K562 (cell line): Measurements from ENCODE around the gene NACC1. TPM values are rescaled to one million over a fixed set of nuclear protein-coding genes. Genes with fewer than 3 reads are reported as not detected.

Experiments
- ADNP ChIP-seq: fragments of 200-800 bp; sonication (Bioruptor generic); IDR thresholded peaks from 2 replicates; pipeline ENCODE4 v1.6.1; 2016; ENCODE audit warnings: missing genetic modification characterization, missing compliant biosample characterization
- CBX1 ChIP-seq: sonication (generic); IDR thresholded peaks from 2 replicates; pipeline ENCODE4 v1.6.1; 2016; ENCODE audit warnings: antibody characterized with exemption, low read depth, mild to moderate bottlenecking
- CHCHD3 ChIP-seq: fragments of 250-450 bp; sonication (Bioruptor Pico); IDR thresholded peaks from 2 replicates; pipeline ENCODE4 v2.1.2; 2022; ENCODE audit warnings: mild to moderate bottlenecking
- CUX1 ChIP-seq: fragments of 200-800 bp; sonication (Bioruptor generic); IDR thresholded peaks from 2 replicates; pipeline ENCODE4 v1.6.1; 2016; ENCODE audit warnings: missing genetic modification characterization, missing compliant biosample characterization
- ID3 ChIP-seq, 2 experiments: fragments of 250-450 bp in 1 of 2; fragments of 450-650 bp in 1 of 2; sonication (Bioruptor Pico) in 1 of 2; IDR thresholded peaks; 2 replicates each; pipeline versions ENCODE4 v1.6.1 to v1.8.0; 2016 to 2021; ENCODE audit warnings: mild to moderate bottlenecking in 2 of 2, moderate library complexity in 2 of 2, missing compliant biosample characterization in 1 of 2, missing genetic modification characterization in 1 of 2
- KLF6 ChIP-seq: fragments of 250-450 bp; sonication (Bioruptor Pico); IDR thresholded peaks from 2 replicates; pipeline ENCODE4 v1.4.0; 2020; ENCODE audit warnings: mild to moderate bottlenecking, moderate library complexity, borderline replicate concordance
- PML ChIP-seq: IDR thresholded peaks from 2 replicates; pipeline ENCODE4 v1.6.1; 2012; ENCODE audit warnings: low read length, inconsistent platforms
- PPARD ChIP-seq: fragments of 250-450 bp; sonication (Bioruptor Pico); IDR thresholded peaks from 2 replicates; pipeline ENCODE4 v1.8.0; 2022; ENCODE audit warnings: inconsistent platforms, mild to moderate bottlenecking, moderate library complexity
- SMAD3 ChIP-seq: fragments of 450-650 bp; formaldehyde crosslinking; conservative IDR thresholded peaks from 2 replicates; pipeline ENCODE4 v1.4.0; 2020; ENCODE audit warnings: mild to moderate bottlenecking
- SRSF9 ChIP-seq: fragments of 200-400 bp; formaldehyde crosslinking; IDR thresholded peaks from 2 replicates; pipeline ENCODE4 v1.6.1; 2017; ENCODE audit warnings: low read depth, low read length, borderline replicate concordance
- ZBTB12 ChIP-seq: fragments of 250-450 bp; sonication (Bioruptor Pico); IDR thresholded peaks from 2 replicates; pipeline ENCODE4 v1.4.0; 2020
- ZFX ChIP-seq: sonication (generic); formaldehyde crosslinking; IDR thresholded peaks from 2 replicates; pipeline ENCODE4 v1.8.0; 2022; ENCODE audit warnings: mild to moderate bottlenecking, missing genetic modification reagents, moderate library complexity
- ZNF165 ChIP-seq: fragments of 250-450 bp; sonication (Bioruptor Pico); IDR thresholded peaks from 2 replicates; pipeline ENCODE4 v1.4.0; 2020; ENCODE audit warnings: borderline replicate concordance
- ZNF41 ChIP-seq: fragments of 250-450 bp; sonication (Bioruptor Pico); conservative IDR thresholded peaks from 2 replicates; pipeline ENCODE4 v1.4.0; 2020; ENCODE audit warnings: mild to moderate bottlenecking
- ZNF639 ChIP-seq, 2 experiments: fragments of 200-800 bp in 1 of 2; sonication (Bioruptor generic) in 1 of 2; sonication (generic) in 1 of 2; formaldehyde crosslinking in 1 of 2; IDR thresholded peaks in 1 of 2; conservative IDR thresholded peaks in 1 of 2; 2 replicates each; pipeline versions ENCODE4 v1.5.0 to v1.6.1; 2016 to 2020; ENCODE audit warnings: missing compliant biosample characterization in 1 of 2, missing genetic modification characterization in 1 of 2, missing genetic modification reagents in 1 of 2
- polyA plus RNA-seq, 8 experiments: library from polyadenylated mRNA; depleted of rRNA in 4 of 8; stranded (reverse) in 5 of 8; unstranded in 3 of 8; fragments of >200 nt; fragmentation: Nextera tagmentation in 2 of 8; fragmentation: Illumina TruSeq in 1 of 8; extraction: Ambion mirVana in 2 of 8; extraction: Trizol in 1 of 8; gene quantifications; 2 replicates each; pipeline versions ENCODE4 v1.2.1 to v1.2.3, GENCODE V29; 2011 to 2014; ENCODE audit warnings: inconsistent platforms in 1 of 8, missing spikeins in 1 of 8
- total RNA-seq, 7 experiments: library from RNA; depleted of rRNA in 6 of 7; stranded (reverse); fragments of >200 nt in 6 of 7; fragmentation: Illumina TruSeq in 2 of 7; extraction: Trizol in 2 of 7; gene quantifications; 2 replicates each; pipeline versions ENCODE4 v1.2.1 to v1.2.3, GENCODE V29; 2011 to 2021; ENCODE audit warnings: low replicate concordance in 1 of 7

The NACC1 gene
- total and polyA plus RNA-seq, 9 of the 15 experiments (the other 6 are each of a cell fraction or from before 2014, with no cell fraction given): 0.04 to 96.6 (median 25.8) TPM

GRCh38 chr19:13102666-13103580 lies 15.1 kb upstream of the NACC1 start, which contains the start of gene LYL1 (continued):
- TF ChIP-seq ADNP (no peak), CBX1 (peak; percentile 13; the same call in 1 of the 2 replicates), SMAD3 (peak; percentile 84; the same call in 1 of the 2 replicates), SRSF9 (no peak), ID3 (CRISPR knock-in tag; IDR thresholded peaks at IDR 0.05) (no peak), ID3 (tag; IDR thresholded peaks at IDR 0.05) (peak; percentile 85), ZNF165 (CRISPR knock-in tag) (peak; percentile 71; the same call in 1 of the 2 replicates), ZNF639 (CRISPR knock-in tag; conservative IDR thresholded peaks at IDR 0.05 in 1 of 2, IDR thresholded peaks at IDR 0.05 in 1 of 2) (peak in 1 of 2 experiments; percentile 98; a peak in 2 of 4 replicates), CHCHD3 (CRISPR knock-in tag) (no peak), KLF6 (peak; percentile 70; the same call in 1 of the 2 replicates), ZBTB12 (CRISPR knock-in tag) (peak; percentile 40; the same call in 1 of the 2 replicates), ZNF41 (CRISPR knock-in tag) (peak; percentile 62), ZFX (CRISPR knock-in tag) (peak; percentile 87), CUX1 (CRISPR knock-in tag) (peak; percentile 27; the same call in 1 of the 2 replicates), PPARD (CRISPR knock-in tag) (no peak), PML (peak; percentile 98)
